DMS53 treated with DMSO at 0.1 percent for 48 hours (cell line): ENCODE measurements around the gene GNA14.
"Not testable (repeated sequence)": the region's sequence is repeated elsewhere in the genome, so short reads cannot be mapped to it uniquely, and the experiment has no call there.

Experiments used
- DNase-seq: peaks from one replicate; lab custom pipeline; 2025; ENCODE audit not compliant: unreplicated experiment; lab: John Stamatoyannopoulos, UW

The GNA14 gene

GRCh38 chr9:77422969-77423368 lies 225.2 kb downstream of the GNA14 start:
- DNase-seq = no peak

GRCh38 chr9:77421506-77422265 lies 226.4 kb downstream of the GNA14 start:
- no peak for DNase-seq

- no peak for DNase-seq
These were observed 227.5 kb downstream of the GNA14 start for GRCh38 chr9:77420641-77421040.

GRCh38 chr9:77418226-77418625 lies 229.9 kb downstream of the GNA14 start:
- DNase-seq = no peak

- DNase-seq = no peak
These were observed 230.6 kb downstream of the GNA14 start for GRCh38 chr9:77417566-77417965.

- not testable (repeated sequence) for DNase-seq
These were observed 239.6 kb downstream of the GNA14 start for GRCh38 chr9:77408521-77408920.

GRCh38 chr9:77403239-77403638 lies 244.9 kb downstream of the GNA14 start:
- no peak for DNase-seq

GRCh38 chr9:77402286-77402685 lies 245.8 kb downstream of the GNA14 start:
- DNase-seq = no peak

- no peak for DNase-seq
These were observed 248.2 kb downstream of the GNA14 start for GRCh38 chr9:77399964-77400363.

GRCh38 chr9:77398581-77398980 lies 249.5 kb downstream of the GNA14 start:
- not testable (repeated sequence) for DNase-seq

GRCh38 chr9:77392328-77392727 lies 255.8 kb downstream of the GNA14 start:
- no peak for DNase-seq

- DNase-seq = no peak
These were observed 256.3 kb downstream of the GNA14 start for GRCh38 chr9:77391834-77392233.

- DNase-seq = no peak
These were observed 261.9 kb downstream of the GNA14 start for GRCh38 chr9:77386187-77386586.

- DNase-seq = no peak
These were observed 263.7 kb downstream of the GNA14 start for GRCh38 chr9:77384406-77384805.

GRCh38 chr9:77375956-77376532 lies 272.1 kb downstream of the GNA14 start:
- DNase-seq = no peak

GRCh38 chr9:77374266-77374665 lies 273.9 kb downstream of the GNA14 start:
- DNase-seq = no peak
